Right cardiac atrium (tissue), 5 donors: Measurements from ENCODE around the gene ARG2. TPM values are rescaled to one million over a fixed set of nuclear protein-coding genes. Genes with fewer than 3 reads are reported as not detected.

Experiments
- ATAC-seq, 2 donors: fragments of 200-7000 bp; cut with Tn5 transposase; one replicate each; pipeline versions ENCODE4 v1.8.0 to v1.9.1; 2020; ENCODE audit warnings: moderate library complexity in 2 of 2, mild to moderate bottlenecking in 1 of 2
- DNase-seq, 3 donors: peaks; one replicate each; pipeline ENCODE4 v3.0.0-alpha.2; 2020
- H3K27ac ChIP-seq: one replicate; pipeline ENCODE4 v1.5.1; 2013; ENCODE audit warnings: mild to moderate bottlenecking, low read length, control low read depth, moderate library complexity
- H3K27me3 ChIP-seq: one replicate; pipeline ENCODE4 v1.6.1; 2013; ENCODE audit not compliant: control insufficient read depth, insufficient read depth
- H3K4me1 ChIP-seq: one replicate; pipeline ENCODE4 v1.6.1; 2013; ENCODE audit warnings: low read length; ENCODE audit not compliant: control insufficient read depth, insufficient read depth
- H3K4me3 ChIP-seq: one replicate; pipeline ENCODE4 v1.5.1; 2013; ENCODE audit warnings: low read length, control low read depth
- H3K9me3 ChIP-seq: one replicate; pipeline ENCODE4 v1.6.1; 2013; ENCODE audit warnings: low read length; ENCODE audit not compliant: control insufficient read depth
- WGBS: extraction: QIAGEN DNeasy Blood & Tissue Kit; methylation state at CpG from one replicate; pipeline ENCODE4 v1.1.7; 2013; 5-methylcytosine and 5-hydroxymethylcytosine counted together
- intact Hi-C, 4 donors: fragments of 100-400 bp; cut with DNase I; formaldehyde crosslinking; loops; one replicate each; pipeline versions ENCODE4 v1.11.0 to v1.14.0; 2022 to 2023
- long read RNA-seq, 4 donors: library from polyadenylated mRNA; unstranded; transcript quantifications; one replicate each; pipeline ENCODE4 v2.0.0, GENCODE V29; 2020 to 2021
- polyA plus RNA-seq: library from polyadenylated mRNA; stranded (reverse); fragments of 200-250 nt; gene quantifications from one replicate; pipeline ENCODE4 v1.2.3, GENCODE V29; 2013
- total RNA-seq, 4 donors: library from RNA; stranded (reverse); fragmentation: NEBNext Ultra II Directional; extraction: Animal tissue kit (Norgen Biotek cat#: 25700); gene quantifications; one replicate each; pipeline ENCODE4 v1.2.1, GENCODE V29; 2021
- donor health status: healthy with polysubstance abuse.
- donor health status: DM: no; HTN: yes; CAD: no.
- donor health status: DM: no; HTN: no; CAD: no.
- donor health status: DM: no; HTN: yes; CAD: no; lungs with severe emphysema.
- donor health status: DM: yes; HTN: yes; CAD: no.

Gene ARG2
- total RNA-seq = under 1 TPM; 0.25 to 0.68 (median 0.51) TPM
- 0.93 TPM for polyA plus RNA-seq
- long read RNA-seq, donor 1, partial matches to known transcripts = 0 of 5 reads
- long read RNA-seq, donor 1, other reads (novel, unspliced or antisense) = 5 of 5 reads
- long read RNA-seq, donor 2, partial matches to known transcripts = 1 of 1 reads
- long read RNA-seq, donor 2, other reads (novel, unspliced or antisense) = 0 of 1 reads
- long read RNA-seq, donor 3, partial matches to known transcripts = 0 of 5 reads
- long read RNA-seq, donor 3, other reads (novel, unspliced or antisense) = 4 of 5 reads
- long read RNA-seq, donor 4, partial matches to known transcripts = 0 of 2 reads
- long read RNA-seq, donor 4, other reads (novel, unspliced or antisense) = 1 of 2 reads

- WGBS = under 1% methylated on average over 62 of the region's 62 CpGs
- ATAC-seq (peak; percentile 99), DNase-seq (peak; percentile 98 to 99 (median 98))
- Histone ChIP-seq H3K27me3 (no peaks in the 10 kb centered on the region), H3K27ac (no peak within 1 kb of the TSS), H3K9me3 (no peaks in the 10 kb centered on the region), H3K4me3 (peak within 1 kb of the TSS; percentile 34), H3K4me1 (no peaks in the 10 kb centered on the region)
- intact Hi-C loops = loop anchor here in 3 of 4 donors (2.0 to 10.0 kb wide), 4 partner anchors 47 to 85 kb away; partner anchors contain the start of gene RDH12 (in 1 of the 3)
These were observed at the start of gene ARG2 for GRCh38 chr14:67619446-67620216. ARG2 (plus strand) TSS chr14:67619920; CDS start chr14:67619978, 58 bp downstream.

- no peak for DNase-seq
- no peak overlapping the region for H3K27ac ChIP-seq
- 86% methylated on average over 7 of the region's 7 CpGs for WGBS
- no peaks in the 10 kb centered on the region for H3K9me3 ChIP-seq
- no peaks in the 10 kb centered on the region for H3K27me3 ChIP-seq
- intact Hi-C loops = loop anchor here in 3 of 4 donors (2.0 to 10.0 kb wide), 3 partner anchors 46 to 144 kb away; no protein-coding TSS in a partner anchor
- no peak overlapping the region for H3K4me3 ChIP-seq
- no peak for ATAC-seq
- no peaks in the 10 kb centered on the region for H3K4me1 ChIP-seq
These were observed 49.3 kb upstream of the ARG2 start for GRCh38 chr14:67570453-67570852.

- DNase-seq (peak; percentile 66 to 87 (median 82)), ATAC-seq (peak; percentile 74 to 81)
- WGBS = 38% methylated on average over 14 of the region's 14 CpGs
- Histone ChIP-seq H3K27ac (no peak overlapping the region), H3K4me1 (no peaks in the 10 kb centered on the region), H3K27me3 (no peaks in the 10 kb centered on the region), H3K4me3 (no peak overlapping the region), H3K9me3 (no peaks in the 10 kb centered on the region)
- intact Hi-C loops = loop anchor here (1.0 to 10.0 kb wide), 4 partner anchors 47 to 145 kb away; no protein-coding TSS in a partner anchor
These were observed 48.3 kb upstream of the ARG2 start for GRCh38 chr14:67571275-67571990.

DNA sequence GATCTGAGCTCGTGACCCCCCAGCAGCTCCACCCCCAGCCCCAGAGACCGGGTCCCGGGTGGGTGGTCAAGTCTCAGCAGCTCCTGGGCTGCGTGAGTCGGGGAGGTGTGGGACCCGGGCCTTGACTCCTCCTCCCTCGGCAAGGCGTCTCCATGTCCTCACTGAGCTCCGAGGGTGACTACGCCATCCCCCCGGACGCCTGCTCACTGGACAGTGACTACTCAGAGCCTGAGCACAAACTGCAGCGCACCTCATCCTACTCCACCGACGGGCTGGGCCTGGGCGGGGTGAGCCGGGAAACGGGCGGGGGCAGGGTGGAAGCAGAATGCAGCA, 47.8 kb upstream of the ARG2 start:
- ATAC-seq (peak in 1 of 2 donors; percentile 7), DNase-seq (peak in 1 of 3 donors; percentile 63)
- no peaks in the 10 kb centered on the region for H3K9me3 ChIP-seq
- no peaks in the 10 kb centered on the region for H3K4me1 ChIP-seq
- WGBS = 85% methylated on average over 19 of the region's 19 CpGs
- intact Hi-C loops = loop anchor here (1.0 to 10.0 kb wide), 4 partner anchors 47 to 145 kb away; no protein-coding TSS in a partner anchor
- H3K27ac ChIP-seq = no peak overlapping the region
- H3K4me3 ChIP-seq = no peak overlapping the region
- no peaks in the 10 kb centered on the region for H3K27me3 ChIP-seq

DNA sequence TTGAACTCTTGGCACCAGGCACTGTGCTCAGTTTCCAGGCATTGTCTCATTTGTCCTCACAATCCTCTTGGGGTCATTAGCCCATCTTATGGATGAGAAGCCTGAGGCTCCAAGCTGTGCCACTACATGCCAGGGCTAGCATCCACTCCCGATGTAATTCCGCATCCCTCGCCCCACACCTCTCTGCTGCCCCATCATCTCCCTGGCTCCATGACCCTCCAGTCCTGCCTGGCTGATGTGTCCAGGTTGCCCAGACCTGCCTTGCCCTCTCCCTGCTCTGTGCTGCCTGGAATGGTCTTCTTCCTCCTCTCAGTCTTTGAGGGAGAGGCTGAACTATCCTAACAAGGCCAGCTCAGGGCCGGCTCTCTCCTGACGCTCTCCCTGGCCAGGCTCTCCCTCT, 47.1 kb upstream of the ARG2 start:
- WGBS = 85% methylated on average over 5 of the region's 5 CpGs
- Histone ChIP-seq H3K9me3 (no peaks in the 10 kb centered on the region), H3K4me3 (no peak overlapping the region), H3K27me3 (no peaks in the 10 kb centered on the region), H3K27ac (no peak overlapping the region), H3K4me1 (no peaks in the 10 kb centered on the region)
- ATAC-seq (no peak), DNase-seq (no peak)
- intact Hi-C loops = loop anchor here in 2 of 4 donors (5.0 to 10.0 kb wide), 2 partner anchors 48 to 140 kb away; no protein-coding TSS in a partner anchor

- no peaks in the 10 kb centered on the region for H3K9me3 ChIP-seq
- DNase-seq (peak in 1 of 3 donors; percentile 42), ATAC-seq (no peak)
- no peaks in the 10 kb centered on the region for H3K27me3 ChIP-seq
- intact Hi-C loops = loop anchor here in 2 of 4 donors (5.0 to 10.0 kb wide), 2 partner anchors 49 to 141 kb away; no protein-coding TSS in a partner anchor
- 80% methylated on average over 15 of the region's 15 CpGs for WGBS
- no peak overlapping the region for H3K4me3 ChIP-seq
- no peak overlapping the region for H3K27ac ChIP-seq
- H3K4me1 ChIP-seq = no peaks in the 10 kb centered on the region
These were observed 46.3 kb upstream of the ARG2 start for GRCh38 chr14:67573228-67574010.

GRCh38 chr14:67574156-67574555, 45.6 kb upstream of the ARG2 start:
- Histone ChIP-seq H3K27ac (no peak overlapping the region), H3K9me3 (no peaks in the 10 kb centered on the region), H3K4me3 (no peak overlapping the region), H3K4me1 (no peaks in the 10 kb centered on the region), H3K27me3 (no peaks in the 10 kb centered on the region)
- ATAC-seq (no peak), DNase-seq (no peak)
- 90% methylated on average over 14 of the region's 14 CpGs for WGBS
- intact Hi-C loops = loop anchor here in 2 of 4 donors (5.0 to 10.0 kb wide), 2 partner anchors 49 to 142 kb away; no protein-coding TSS in a partner anchor

- intact Hi-C loops = loop anchor here in 2 of 4 donors (5.0 to 10.0 kb wide), 2 partner anchors 50 to 143 kb away; no protein-coding TSS in a partner anchor
- no peak overlapping the region for H3K27ac ChIP-seq
- no peaks in the 10 kb centered on the region for H3K27me3 ChIP-seq
- ATAC-seq = no peak
- WGBS = 86% methylated on average over 7 of the region's 7 CpGs
- H3K9me3 ChIP-seq = no peaks in the 10 kb centered on the region
- H3K4me1 ChIP-seq = no peaks in the 10 kb centered on the region
- no peak for DNase-seq
- H3K4me3 ChIP-seq = no peak overlapping the region
These were observed 44.9 kb upstream of the ARG2 start for GRCh38 chr14:67574806-67575205.

- DNase-seq = no peak
- 72% methylated on average over 9 of the region's 9 CpGs for WGBS
- Histone ChIP-seq H3K27ac (no peak overlapping the region), H3K4me1 (no peaks in the 10 kb centered on the region), H3K4me3 (no peak overlapping the region), H3K27me3 (no peaks in the 10 kb centered on the region), H3K9me3 (no peaks in the 10 kb centered on the region)
- intact Hi-C loops = loop anchor here in 1 of 4 donors (10.0 kb wide), 1 partner anchor 51 kb away; no protein-coding TSS in a partner anchor
- no peak for ATAC-seq
These were observed 44.0 kb upstream of the ARG2 start for GRCh38 chr14:67575684-67576083.
